Lower leg skin (tissue), 4 donors: ENCODE measurements around the gene MARS1. TPM values are rescaled to one million over a fixed set of nuclear protein-coding genes. Genes with fewer than 3 reads are reported as not detected.

Source experiments
- DNase-seq, 2 donors: peaks; one replicate each; pipeline ENCODE4 v3.0.0-alpha.2; 2019; ENCODE audit warnings: low spot score in 2 of 2
- H3K4me3 ChIP-seq: fragments of 200-600 bp; sonication (generic); 2 replicates; pipeline ENCODE4 v1.5.1; 2017; ENCODE audit warnings: mild to moderate bottlenecking, low read depth; ENCODE audit not compliant: poor library complexity, severe bottlenecking
- POLR2A ChIP-seq, 2 donors: fragments of 450-650 bp; IDR thresholded peaks; one replicate each; pipeline ENCODE4 v1.6.1; 2016 to 2017; ENCODE audit warnings: antibody characterized with exemption in 2 of 2, mild to moderate bottlenecking in 1 of 2, moderate library complexity in 1 of 2
- WGBS, 2 donors: methylation state at CpG; one replicate each; pipeline ENCODE4 v1.1.5; 2018; 5-methylcytosine and 5-hydroxymethylcytosine counted together
- intact Hi-C: fragments of 100-400 bp; cut with DNase I; formaldehyde crosslinking; loops from one replicate; pipeline ENCODE4 v1.15.0; 2023; ENCODE audit warnings: low total_unique reads
- total RNA-seq, 4 donors: library from RNA; depleted of rRNA; stranded (reverse); fragments of >200 nt; gene quantifications; one replicate each; pipeline ENCODE4 v1.1.0, GENCODE V29; 2016
- TF ChIP-seq, protein P1 (sequence below), 3 donors: fragments of 450-650 bp; IDR thresholded peaks; one replicate each; pipeline ENCODE4 v1.5.1; 2016; ENCODE audit warnings: antibody characterized with exemption in 3 of 3, mild to moderate bottlenecking in 3 of 3, moderate library complexity in 2 of 3

Gene MARS1
- total RNA-seq, 4 donors from 2014 or later = 37.7 to 386 (median 51.4) TPM

DNA sequence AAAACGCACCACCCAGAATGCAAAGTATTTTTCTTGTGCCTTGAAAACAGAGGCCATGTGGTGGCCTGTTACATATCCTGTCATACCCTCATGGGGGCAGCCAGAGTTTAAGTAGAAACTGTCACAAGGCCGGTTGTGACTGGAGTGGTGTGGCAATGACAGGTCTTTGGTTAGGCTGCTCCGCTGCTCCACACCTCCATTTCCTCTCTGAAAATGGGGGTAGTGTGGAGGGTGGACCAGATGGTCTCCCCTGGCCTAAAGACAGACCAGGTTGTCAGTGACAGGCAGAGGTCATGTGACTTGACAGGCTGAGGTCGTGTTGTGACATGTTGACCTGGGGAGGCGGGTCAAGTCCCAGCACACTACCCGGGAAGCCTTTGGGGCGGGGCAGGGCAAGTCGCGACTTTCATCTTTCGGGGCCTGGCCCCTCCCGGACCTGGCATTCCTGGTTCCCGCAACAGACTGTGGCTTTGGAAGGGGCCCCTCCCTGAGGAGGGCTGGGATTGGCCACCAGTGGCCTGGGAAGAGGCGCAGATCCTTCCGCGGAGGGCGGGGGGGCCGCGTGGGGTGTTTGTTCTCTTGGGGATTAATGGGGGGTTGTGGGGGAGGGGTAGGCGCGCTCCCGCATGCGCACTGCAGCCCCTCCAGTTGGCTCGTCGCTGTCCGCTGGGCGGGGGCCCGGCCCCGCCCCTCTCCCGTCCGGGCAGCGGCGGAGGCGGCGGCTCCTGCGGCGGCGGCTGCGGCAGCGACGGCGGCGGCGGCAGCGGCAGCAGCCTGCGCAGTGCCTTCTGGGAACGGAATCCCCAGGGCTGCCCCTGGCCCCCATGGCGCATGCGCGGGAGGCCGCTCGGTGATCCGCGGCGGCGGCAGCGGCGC lies 34.4 kb downstream of the MARS1 start, which contains the start of gene MBD6:
Gene MBD6, plus strand, starts transcription at position 814 of the 876 bp plus-strand sequence. CDS start 1,480 bp downstream, outside the sequence.
- intact Hi-C loops = no loop called here
- peak; percentile 92 to 98 for DNase-seq
- TF ChIP-seq, protein P1, sequence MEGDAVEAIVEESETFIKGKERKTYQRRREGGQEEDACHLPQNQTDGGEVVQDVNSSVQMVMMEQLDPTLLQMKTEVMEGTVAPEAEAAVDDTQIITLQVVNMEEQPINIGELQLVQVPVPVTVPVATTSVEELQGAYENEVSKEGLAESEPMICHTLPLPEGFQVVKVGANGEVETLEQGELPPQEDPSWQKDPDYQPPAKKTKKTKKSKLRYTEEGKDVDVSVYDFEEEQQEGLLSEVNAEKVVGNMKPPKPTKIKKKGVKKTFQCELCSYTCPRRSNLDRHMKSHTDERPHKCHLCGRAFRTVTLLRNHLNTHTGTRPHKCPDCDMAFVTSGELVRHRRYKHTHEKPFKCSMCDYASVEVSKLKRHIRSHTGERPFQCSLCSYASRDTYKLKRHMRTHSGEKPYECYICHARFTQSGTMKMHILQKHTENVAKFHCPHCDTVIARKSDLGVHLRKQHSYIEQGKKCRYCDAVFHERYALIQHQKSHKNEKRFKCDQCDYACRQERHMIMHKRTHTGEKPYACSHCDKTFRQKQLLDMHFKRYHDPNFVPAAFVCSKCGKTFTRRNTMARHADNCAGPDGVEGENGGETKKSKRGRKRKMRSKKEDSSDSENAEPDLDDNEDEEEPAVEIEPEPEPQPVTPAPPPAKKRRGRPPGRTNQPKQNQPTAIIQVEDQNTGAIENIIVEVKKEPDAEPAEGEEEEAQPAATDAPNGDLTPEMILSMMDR (IDR thresholded peaks at IDR 0.05) = no peak
- TF ChIP-seq POLR2A (IDR thresholded peaks at IDR 0.05) = no peak
- WGBS, 2 donors = 0 to 1% methylated on average over 19 to 22 of the region's 57 CpGs
- peak within 1 kb of the TSS; percentile 76 for H3K4me3 ChIP-seq

DNA sequence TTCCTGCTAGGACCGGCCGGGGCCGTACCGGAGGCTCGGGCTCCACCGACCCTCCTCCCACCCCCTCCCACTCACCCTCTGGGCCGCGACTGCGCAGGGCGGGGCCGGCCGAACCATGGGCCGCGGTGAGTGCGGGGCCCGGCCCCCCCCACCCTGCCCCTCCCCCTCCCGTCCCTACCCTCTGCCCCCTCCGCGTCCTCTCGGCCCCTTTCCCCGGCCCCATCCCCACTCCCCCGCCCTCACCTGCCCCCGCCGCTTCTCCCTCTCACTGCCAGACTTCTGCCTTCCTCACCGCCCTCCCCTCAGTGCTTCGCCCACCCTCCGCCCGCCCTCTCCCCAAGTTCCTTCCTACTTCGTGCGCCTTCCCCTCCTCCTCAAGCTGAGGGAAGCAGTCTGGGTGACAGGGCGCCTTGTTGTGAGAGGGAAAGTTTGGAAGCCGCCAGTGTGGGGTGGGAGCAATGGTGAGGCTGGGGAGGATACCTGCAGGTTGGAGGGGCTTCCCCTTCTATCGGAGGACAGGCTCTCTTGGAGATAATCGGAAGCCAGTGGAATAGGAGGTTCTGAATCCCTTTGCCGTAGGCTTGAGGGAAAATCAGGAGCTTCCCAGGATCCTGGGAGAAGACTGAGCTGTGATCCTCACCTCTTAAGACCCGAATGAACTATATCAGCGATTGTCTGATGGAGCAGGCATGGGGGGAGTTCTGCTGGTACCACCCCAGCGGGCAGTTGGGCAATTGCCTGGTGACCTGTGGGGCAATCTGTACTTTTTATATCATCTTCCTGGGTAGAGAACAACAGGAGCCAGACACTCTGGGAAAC lies 35.2 kb downstream of the MARS1 start:
- H3K4me3 ChIP-seq = peak overlapping the region; percentile 76
- intact Hi-C loops = no loop called here
- TF ChIP-seq, protein P1 (IDR thresholded peaks at IDR 0.05) = no peak
- 0 to 2% methylated on average over 14 to 31 of the region's 38 CpGs for WGBS, 2 donors
- peak; percentile 70 to 93 for DNase-seq

DNA sequence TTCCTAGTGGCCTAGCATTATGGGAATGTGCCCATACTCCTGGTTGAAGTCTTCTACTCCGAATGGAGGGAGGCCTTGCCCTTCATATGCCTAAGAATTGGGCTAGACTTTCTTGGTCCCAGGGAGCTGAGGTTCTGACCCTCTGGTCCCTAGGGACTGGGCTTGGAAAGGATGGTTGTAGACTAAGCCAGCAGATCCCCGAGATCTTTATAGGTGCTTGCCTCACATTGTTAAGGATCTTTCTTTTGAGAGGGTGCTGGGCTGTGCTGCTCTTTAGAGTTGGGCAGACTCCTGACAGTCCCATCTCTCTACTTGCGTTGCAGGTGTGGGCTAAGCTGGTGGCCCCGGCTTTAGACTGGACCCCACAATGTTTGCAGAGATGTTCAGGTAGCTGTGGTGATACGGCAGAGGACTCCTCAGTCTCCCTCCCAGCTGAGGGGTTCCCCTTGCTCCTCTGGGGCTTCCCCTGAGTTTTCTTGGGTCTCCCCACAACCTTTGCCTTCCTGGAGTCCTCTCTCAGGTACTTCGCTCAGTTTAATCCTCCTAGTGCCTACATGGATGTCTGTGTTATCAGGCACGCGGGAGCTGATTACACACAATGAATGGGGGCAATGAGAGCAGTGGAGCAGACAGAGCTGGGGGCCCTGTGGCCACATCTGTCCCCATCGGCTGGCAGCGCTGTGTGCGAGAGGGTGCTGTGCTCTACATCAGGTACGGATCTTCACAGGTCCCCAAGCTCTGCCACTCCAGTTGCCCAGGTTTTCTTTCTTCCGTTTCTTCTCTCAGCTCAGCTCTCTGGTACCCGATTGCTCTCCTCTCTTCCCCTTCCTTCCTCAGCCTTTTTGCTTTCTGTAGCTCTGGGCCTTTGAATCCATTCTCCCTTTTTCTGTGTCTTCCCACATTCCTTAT lies 36.1 kb downstream of the MARS1 start:
- 65 to 66% methylated on average over 14 of the region's 14 CpGs for WGBS, 2 donors
- intact Hi-C loops = no loop called here
- peak overlapping the region; percentile 76 for H3K4me3 ChIP-seq
- TF ChIP-seq POLR2A (IDR thresholded peaks at IDR 0.05) = no peak
- TF ChIP-seq, protein P1 (IDR thresholded peaks at IDR 0.05) = no peak
- DNase-seq = peak in 1 of 2 donors; percentile 84

DNA sequence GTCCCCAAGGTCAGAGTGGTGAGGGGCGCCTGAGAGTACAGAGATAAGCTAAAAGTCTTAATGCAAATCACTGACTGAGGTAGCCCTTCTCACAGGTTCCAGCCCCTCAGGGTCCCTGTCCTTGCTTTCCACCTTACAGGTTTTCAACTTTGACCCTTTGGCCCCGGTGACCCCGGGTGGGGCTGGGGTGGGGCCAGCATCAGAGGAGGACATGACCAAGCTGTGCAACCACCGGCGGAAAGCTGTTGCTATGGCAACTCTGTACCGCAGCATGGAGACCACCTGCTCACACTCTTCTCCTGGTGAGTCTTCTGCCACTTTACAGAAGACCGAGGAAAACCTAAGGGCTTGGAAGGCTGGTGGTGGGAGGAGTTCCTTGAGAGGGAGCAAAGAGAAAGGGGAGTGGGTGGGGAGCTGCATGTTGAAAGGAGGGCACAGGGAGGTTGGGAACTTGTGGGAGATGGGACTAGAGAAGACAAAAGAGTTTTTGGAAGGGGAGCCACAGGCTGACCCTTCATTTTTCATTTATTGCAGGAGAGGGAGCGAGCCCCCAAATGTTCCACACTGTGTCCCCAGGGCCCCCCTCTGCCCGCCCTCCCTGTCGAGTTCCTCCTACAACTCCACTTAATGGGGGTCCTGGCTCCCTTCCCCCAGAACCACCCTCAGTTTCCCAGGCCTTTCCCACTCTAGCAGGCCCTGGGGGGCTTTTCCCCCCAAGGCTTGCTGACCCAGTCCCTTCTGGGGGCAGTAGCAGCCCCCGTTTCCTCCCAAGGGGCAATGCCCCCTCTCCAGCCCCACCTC lies 37.1 kb downstream of the MARS1 start:
- 57 to 64% methylated on average over 10 to 11 of the region's 11 CpGs for WGBS, 2 donors
- H3K4me3 ChIP-seq = no peak overlapping the region
- DNase-seq = peak in 1 of 2 donors; percentile 85
- intact Hi-C loops = no loop called here
- TF ChIP-seq, protein P1 (IDR thresholded peaks at IDR 0.05) = no peak
- no peak for TF ChIP-seq POLR2A (IDR thresholded peaks at IDR 0.05)
